ENCODE results near the gene TRPM3. TPM values are rescaled to one million over a fixed set of nuclear protein-coding genes. Genes with fewer than 3 reads are reported as not detected.

TRPM3 gene
- total RNA-seq, 1 experiment from 2014 or later, result 0.26 TPM

DNA sequence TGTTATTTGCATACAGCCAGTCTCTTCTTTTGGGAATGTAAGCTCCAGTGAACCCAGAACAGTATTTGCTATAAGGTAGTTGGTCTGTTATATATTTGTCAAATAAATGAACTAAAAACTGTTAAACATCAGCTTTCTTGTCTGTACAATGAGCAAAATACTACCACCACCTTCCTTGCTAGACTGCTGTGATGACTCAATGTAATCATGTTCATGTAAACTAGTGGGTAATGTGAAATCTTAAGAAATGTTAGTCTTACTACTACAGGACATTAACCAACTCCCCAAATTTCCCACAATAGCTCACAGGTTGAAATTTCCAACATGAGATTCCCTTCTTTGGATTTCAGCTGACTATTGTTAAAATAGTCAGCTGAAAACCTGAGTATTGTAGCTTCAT, 176.1 kb downstream of the TRPM3 start:
- no peaks in the 10 kb centered on the region for H3F3A ChIP-seq (ENCODE audit: insufficient read depth, low read depth)
- intact Hi-C loops (cut with micrococcal nuclease; ENCODE audit: unreplicated experiment), result no loop called here
- H2AFZ ChIP-seq, result no peak overlapping the region
- H3K79me2 ChIP-seq (ENCODE audit: low read depth), result no peaks in the 10 kb centered on the region
- no peaks in the 10 kb centered on the region for H3K27me3 ChIP-seq (ENCODE audit: insufficient read depth, low read depth)
- ChIA-PET POLR2A (ENCODE audit: unreplicated experiment) (no interaction called here), CTCF (no interaction called here)
- H3K27ac ChIP-seq, result no peak overlapping the region
- 0 out of 2 replicates have a peak, but pooled peaks cover 5% of the 10 kb centered on the region for H3K4me1 ChIP-seq (replicated peaks; ENCODE audit: insufficient read depth)
- TF ChIP-seq, protein P1, sequence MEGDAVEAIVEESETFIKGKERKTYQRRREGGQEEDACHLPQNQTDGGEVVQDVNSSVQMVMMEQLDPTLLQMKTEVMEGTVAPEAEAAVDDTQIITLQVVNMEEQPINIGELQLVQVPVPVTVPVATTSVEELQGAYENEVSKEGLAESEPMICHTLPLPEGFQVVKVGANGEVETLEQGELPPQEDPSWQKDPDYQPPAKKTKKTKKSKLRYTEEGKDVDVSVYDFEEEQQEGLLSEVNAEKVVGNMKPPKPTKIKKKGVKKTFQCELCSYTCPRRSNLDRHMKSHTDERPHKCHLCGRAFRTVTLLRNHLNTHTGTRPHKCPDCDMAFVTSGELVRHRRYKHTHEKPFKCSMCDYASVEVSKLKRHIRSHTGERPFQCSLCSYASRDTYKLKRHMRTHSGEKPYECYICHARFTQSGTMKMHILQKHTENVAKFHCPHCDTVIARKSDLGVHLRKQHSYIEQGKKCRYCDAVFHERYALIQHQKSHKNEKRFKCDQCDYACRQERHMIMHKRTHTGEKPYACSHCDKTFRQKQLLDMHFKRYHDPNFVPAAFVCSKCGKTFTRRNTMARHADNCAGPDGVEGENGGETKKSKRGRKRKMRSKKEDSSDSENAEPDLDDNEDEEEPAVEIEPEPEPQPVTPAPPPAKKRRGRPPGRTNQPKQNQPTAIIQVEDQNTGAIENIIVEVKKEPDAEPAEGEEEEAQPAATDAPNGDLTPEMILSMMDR (conservative IDR thresholded peaks at IDR 0.05), result no peak
- no peak for TF ChIP-seq EZH2 (IDR thresholded peaks at IDR 0.05; ENCODE audit: low read depth)
- no peak for DNase-seq
- H3K9me3 ChIP-seq (ENCODE audit: insufficient read depth, low read depth), result no peaks in the 10 kb centered on the region
- no peaks in the 10 kb centered on the region for H3K9me2 ChIP-seq (ENCODE audit: insufficient read depth)
- no peak overlapping the region for H3K4me3 ChIP-seq
- H3K4me2 ChIP-seq, result no peak overlapping the region
- H4K20me1 ChIP-seq (ENCODE audit: insufficient read depth), result no peaks in the 10 kb centered on the region
- H3K36me3 ChIP-seq (ENCODE audit: low read depth), result no peaks in the 10 kb centered on the region
- no TSS peak for BruUV-seq (replicated peaks)

DNA sequence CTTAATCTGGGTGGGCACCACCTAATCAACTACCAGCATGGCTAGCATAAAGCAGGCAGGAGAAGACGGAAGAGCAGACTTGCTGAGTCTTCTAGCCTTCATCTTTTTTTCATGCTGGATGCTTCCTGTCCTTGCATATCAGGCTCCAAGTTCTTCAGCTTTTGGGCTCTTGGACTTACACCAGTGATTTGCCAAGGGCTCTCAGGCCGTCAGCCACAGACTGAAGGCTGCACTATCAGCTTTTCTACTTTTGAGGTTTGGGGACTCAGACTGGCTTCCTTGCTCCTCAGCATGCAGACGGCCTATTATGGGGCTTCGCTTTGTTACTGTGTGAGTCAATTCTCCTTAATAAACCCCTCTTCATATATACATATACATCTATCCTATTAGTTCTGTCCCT, 180.2 kb downstream of the TRPM3 start:
- ChIA-PET CTCF (no interaction called here), POLR2A (ENCODE audit: unreplicated experiment) (no interaction called here)
- no peaks in the 10 kb centered on the region for H3K4me1 ChIP-seq (replicated peaks; ENCODE audit: insufficient read depth)
- H3F3A ChIP-seq (ENCODE audit: insufficient read depth, low read depth), result no peaks in the 10 kb centered on the region
- H3K79me2 ChIP-seq (ENCODE audit: low read depth), result no peaks in the 10 kb centered on the region
- no peak overlapping the region for H2AFZ ChIP-seq
- BruUV-seq (replicated peaks), result no TSS peak
- H3K27ac ChIP-seq, result no peak overlapping the region
- no peaks in the 10 kb centered on the region for H3K36me3 ChIP-seq (ENCODE audit: low read depth)
- intact Hi-C loops (cut with micrococcal nuclease; ENCODE audit: unreplicated experiment), result no loop called here
- no peaks in the 10 kb centered on the region for H3K9me2 ChIP-seq (ENCODE audit: insufficient read depth)
- no peak for DNase-seq
- H3K4me2 ChIP-seq, result no peak overlapping the region
- no peak overlapping the region for H3K4me3 ChIP-seq
- H4K20me1 ChIP-seq (ENCODE audit: insufficient read depth), result no peaks in the 10 kb centered on the region
- H3K27me3 ChIP-seq (ENCODE audit: insufficient read depth, low read depth), result 0 out of 2 replicates have a peak, but pooled peaks cover 5% of the 10 kb centered on the region
- H3K9me3 ChIP-seq (ENCODE audit: insufficient read depth, low read depth), result no peaks in the 10 kb centered on the region
- TF ChIP-seq EZH2 (IDR thresholded peaks at IDR 0.05; ENCODE audit: low read depth), result no peak
- TF ChIP-seq, protein P1 (conservative IDR thresholded peaks at IDR 0.05), result no peak

DNA sequence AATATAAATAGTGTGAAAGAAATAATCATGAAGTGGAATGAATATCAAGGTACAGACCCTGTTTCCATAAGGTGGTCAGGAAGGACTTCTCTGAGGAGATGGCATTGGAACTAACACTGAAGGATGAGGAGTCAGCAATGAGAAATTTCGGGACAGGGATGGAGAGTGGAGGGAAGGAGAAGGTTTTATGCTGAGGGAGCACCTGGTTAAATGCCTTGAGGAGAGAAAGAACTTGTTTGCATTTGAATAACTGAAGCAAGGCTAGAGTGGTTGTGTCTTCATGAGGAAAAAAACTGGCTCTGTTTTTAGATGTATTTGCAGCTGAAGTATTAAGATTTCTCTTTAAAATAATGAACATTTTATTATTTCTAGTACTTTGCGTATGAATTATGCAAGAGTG, 180.8 kb downstream of the TRPM3 start:
- Histone ChIP-seq H3K9me2 (ENCODE audit: insufficient read depth) (no peaks in the 10 kb centered on the region; the same call in 1 of the 2 replicates), H3K27ac (no peak overlapping the region), H3F3A (ENCODE audit: insufficient read depth, low read depth) (no peaks in the 10 kb centered on the region), H2AFZ (no peak overlapping the region), H3K36me3 (ENCODE audit: low read depth) (no peaks in the 10 kb centered on the region), H3K9me3 (ENCODE audit: insufficient read depth, low read depth) (no peaks in the 10 kb centered on the region), H3K4me3 (no peak overlapping the region), H3K4me1 (replicated peaks; ENCODE audit: insufficient read depth) (no peaks in the 10 kb centered on the region), H4K20me1 (ENCODE audit: insufficient read depth) (no peaks in the 10 kb centered on the region), H3K4me2 (no peak overlapping the region), H3K27me3 (ENCODE audit: insufficient read depth, low read depth) (0 out of 2 replicates have a peak, but pooled peaks cover 5% of the 10 kb centered on the region), H3K79me2 (ENCODE audit: low read depth) (no peaks in the 10 kb centered on the region)
- BruUV-seq (replicated peaks), result no TSS peak
- POLR2A ChIA-PET (ENCODE audit: unreplicated experiment), result no interaction called here
- CTCF ChIA-PET, result no interaction called here
- intact Hi-C loops (cut with micrococcal nuclease; ENCODE audit: unreplicated experiment), result no loop called here
- TF ChIP-seq, protein P1 (conservative IDR thresholded peaks at IDR 0.05), result no peak
- TF ChIP-seq EZH2 (IDR thresholded peaks at IDR 0.05; ENCODE audit: low read depth), result no peak
- no peak for DNase-seq
